ENCODE data around the gene GAGE12J.
"Not testable (repeated sequence)": the region's sequence is repeated elsewhere in the genome, so short reads cannot be mapped to it uniquely, and the experiment has no call there.

The GAGE12J gene

DNA sequence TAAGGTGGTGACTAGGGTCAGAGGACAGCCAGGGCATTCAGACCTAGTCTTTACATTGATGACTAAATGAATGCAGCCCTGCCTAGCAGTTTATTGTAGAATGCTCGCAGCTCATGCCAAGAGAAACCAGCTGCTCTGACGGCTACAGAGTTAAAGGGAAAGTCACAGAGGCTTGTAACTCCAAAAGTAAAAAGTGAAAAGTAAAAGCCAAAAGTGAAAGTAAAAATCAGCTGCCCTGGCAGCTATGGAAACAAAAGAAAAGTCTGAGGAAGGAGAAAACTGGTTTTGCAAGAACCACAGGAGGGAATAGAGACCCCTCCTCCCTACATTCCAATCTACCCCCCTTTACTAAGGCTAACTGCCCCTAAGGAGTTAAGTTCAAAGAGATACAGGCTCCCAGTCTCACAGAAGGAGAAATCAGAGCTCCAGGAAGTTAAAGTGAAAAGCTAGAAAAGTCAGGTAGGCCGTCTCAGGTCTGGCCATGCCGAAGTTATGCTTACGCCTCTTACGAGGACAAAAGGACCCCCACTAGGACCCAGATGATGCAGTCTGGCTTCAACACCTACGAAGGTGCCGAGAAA, 12.3 kb upstream of the GAGE12J start:
- DNase-seq (ENCODE audit: low read depth in 4 of 4, low spot score in 1 of 4) = no peak

DNA sequence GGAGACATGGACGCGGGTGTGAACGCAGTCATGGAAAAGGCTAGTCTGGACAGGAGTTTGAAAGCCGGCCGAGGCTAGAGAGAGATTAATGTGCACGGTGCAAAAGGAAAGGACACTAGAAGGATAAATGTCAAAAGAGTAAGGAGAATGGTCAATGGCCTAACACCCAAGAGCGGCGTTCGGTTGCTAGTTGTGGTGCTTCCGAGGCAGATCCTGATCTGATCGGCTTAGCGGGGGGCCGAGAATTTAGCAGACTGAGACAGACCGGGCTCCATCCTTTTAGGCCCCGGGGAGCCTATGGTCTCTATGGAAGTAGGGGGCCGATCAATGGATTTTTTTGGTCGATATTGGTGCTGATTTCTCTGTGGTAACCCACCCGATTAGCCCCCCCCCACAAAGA, 11.5 kb upstream of the GAGE12J start:
- no peak for DNase-seq (ENCODE audit: low read depth in 4 of 4, low spot score in 1 of 4)

DNA sequence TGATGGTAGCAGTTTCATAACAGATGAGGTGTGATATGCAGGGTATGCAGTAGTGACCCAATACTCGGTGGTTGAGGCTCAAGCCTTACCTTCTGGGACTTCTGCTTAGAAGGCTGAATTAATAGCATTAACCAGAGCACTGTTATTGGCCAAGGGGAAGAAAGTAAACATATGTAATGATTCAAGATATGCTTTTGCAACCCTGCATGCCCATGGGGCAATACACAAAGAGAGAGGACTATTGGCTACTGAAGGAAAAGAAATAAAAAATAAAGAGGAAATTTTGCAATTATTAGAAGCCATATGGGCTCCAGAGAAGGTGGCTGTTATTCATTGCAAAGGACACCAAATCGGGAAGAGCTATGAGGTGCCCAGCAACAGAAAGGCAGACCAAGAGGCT, 9.7 kb upstream of the GAGE12J start:
- DNase-seq (ENCODE audit: low read depth in 4 of 4, low spot score in 1 of 4) = no peak

DNA sequence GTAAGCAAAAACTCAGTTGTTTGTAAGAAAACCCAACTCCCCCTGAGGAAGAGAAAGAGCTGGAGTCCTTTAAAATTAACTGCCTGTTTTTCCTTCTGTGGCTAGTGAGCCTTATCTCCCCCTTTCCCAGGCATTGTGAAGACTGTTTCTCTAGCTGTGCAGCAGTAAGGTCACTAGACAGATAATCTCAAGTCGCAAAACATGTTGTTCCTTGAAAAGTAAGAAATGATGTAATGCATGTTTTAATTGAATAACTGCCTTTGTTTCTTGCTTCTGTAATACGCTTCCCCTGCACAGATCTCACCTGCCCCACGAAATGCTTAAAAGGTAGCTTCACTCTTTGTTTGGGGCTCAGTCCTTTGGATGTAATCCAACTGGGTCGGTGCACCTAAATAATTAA, 5.8 kb upstream of the GAGE12J start:
- no peak for DNase-seq (ENCODE audit: low read depth in 4 of 4, low spot score in 1 of 4)

DNA sequence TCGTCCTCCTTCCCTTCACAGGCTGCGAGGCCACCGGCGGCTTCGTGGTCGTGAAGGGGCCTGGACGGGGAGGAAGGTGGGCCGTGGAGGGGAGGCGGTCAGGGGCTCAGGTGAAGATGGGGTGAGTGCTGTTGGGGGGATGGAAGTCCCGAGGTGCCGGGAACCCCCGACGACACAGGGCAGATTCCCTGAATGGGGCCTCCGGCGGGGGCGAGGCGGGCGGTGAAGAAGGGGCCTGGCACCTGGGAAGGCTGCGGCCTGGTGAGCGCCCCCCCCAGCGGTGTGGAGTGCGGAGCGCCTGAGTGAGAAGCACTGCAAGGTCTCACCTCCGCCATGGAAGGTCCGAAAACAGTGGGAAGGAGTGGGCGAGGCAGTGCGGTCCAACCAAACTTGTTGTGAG, 429 bp downstream of the GAGE12J start:
- not testable (repeated sequence) for DNase-seq (ENCODE audit: low read depth in 4 of 4, low spot score in 1 of 4)

DNA sequence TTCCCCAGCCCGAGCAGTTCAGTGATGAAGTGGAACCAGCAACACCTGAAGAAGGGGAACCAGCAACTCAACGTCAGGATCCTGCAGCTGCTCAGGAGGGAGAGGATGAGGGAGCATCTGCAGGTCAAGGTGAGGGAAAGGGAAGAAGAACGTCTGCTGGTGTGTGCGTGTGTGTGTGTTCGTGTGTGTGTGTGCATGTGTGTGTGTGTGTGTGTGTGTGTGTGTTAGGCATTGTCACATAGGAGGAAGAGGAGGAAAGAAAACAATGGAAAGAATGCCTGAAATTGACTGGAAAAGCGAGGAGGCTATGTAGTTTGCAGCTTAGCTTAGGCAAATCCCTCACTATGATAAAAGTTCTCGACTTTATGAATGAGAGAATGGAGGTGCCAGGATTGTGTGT, 1.9 kb downstream of the GAGE12J start:
- not testable (repeated sequence) for DNase-seq (ENCODE audit: low read depth in 4 of 4, low spot score in 1 of 4)

DNA sequence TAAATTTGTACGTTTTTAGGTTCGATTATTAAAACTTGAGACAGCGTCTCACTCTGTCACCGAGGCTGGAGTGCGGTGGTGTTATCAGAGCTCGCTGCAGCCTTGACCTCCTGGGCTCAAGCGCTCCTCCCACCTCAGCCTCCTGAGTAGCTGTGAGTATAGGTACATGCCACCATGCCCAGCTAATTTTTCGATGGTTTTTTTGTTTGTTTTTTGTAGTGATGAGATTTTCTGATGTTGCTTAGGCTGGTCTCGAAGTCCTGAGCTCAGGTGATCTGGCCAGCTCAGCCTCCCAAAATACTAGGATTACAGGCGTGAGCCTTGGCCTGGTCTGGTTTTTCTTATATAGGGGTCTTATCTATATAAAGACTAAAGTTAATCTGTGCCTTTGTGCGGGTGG, 8.6 kb downstream of the GAGE12J start:
- not testable (repeated sequence) for DNase-seq (ENCODE audit: low read depth in 4 of 4, low spot score in 1 of 4)

DNA sequence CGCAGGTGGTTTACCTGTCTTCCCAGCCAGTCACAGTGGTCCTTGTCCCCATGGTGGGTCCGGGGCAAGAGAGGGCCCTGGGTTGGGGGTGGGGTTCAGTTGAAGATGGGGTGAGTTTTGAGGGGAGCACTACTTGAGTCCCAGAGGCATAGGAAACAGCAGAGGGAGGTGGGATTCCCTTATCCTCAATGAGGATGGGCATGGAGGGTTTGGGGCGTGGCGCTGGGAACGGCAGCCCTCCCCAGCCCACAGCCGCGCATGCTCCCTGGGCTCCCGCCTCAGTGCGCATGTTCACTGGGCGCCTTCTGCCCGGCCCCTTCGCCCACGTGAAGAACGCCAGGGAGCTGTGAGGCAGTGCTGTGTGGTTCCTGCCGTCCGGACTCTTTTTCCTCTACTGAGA, 9.4 kb downstream of the GAGE12J start, which contains the start of gene GAGE13:
Gene GAGE13 (plus strand): TSS at position 301 of the 400 bp plus-strand sequence. CDS start 1,156 bp downstream, outside the sequence.
- not testable (repeated sequence) for DNase-seq (ENCODE audit: low read depth in 4 of 4, low spot score in 1 of 4)

DNA sequence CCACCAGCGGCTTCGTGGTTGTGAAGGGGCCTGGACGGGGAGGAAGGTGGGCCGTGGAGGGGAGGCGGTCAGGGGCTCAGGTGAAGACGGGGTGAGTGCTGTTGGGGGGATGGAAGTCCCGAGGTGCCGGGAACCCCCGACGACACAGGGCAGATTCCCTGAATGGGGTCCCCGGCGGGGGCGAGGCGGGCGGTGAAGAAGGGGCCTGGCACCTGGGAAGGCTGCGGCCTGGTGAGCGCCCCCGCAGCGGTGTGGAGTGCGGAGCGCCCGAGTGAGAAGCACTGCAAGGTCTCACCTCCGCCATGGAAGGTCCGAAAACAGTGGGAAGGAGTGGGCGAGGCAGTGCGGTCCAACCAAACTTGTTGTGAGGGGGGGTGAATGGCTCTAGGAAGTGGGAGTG, 10.0 kb downstream of the GAGE12J start:
- not testable (repeated sequence) for DNase-seq (ENCODE audit: low read depth in 4 of 4, low spot score in 1 of 4)

DNA sequence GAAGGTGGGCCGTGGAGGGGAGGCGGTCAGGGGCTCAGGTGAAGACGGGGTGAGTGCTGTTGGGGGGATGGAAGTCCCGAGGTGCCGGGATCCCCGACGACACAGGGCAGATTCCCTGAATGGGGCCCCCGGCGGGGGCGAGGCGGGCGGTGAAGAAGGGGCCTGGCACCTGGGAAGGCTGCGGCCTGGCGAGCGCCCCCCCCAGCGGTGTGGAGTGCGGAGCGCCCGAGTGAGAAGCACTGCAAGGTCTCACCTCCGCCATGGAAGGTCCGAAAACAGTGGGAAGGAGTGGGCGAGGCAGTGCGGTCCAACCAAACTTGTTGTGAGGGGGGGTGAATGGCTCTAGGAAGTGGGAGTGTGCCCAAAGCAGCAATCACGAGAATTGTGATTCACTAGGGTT, 19.6 kb downstream of the GAGE12J start:
- not testable (repeated sequence) for DNase-seq (ENCODE audit: low read depth in 4 of 4, low spot score in 1 of 4)

DNA sequence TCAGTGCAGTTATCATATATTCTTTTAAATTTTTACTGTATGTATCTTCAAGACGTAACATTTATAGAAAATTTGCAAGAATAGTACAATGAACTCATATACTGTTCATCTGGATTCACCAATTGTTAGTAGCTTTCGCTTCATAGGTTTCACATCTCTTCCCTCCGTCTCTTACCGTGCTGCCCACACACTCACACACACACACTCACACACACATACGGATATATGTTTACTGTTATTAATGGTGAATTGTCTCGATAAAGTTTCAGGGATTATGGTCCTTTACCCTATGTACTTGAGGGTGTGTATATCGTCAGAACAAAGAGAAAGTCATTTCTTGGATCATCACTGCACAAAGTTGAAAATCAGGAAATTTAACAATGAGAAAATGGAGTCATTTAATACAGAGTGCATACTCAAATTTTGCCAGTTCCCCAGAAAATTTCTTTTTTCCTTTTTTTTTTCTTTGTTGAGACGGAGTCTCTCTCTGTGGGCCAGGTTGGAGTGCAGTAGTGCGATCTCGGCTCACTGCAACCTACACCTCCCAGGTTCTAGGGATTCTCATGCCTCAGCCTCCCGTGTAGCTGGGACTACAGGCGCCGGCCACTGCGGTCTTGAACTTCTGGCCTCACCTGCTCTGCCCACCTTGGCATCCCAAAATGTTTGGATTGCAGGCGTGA, 22.8 kb downstream of the GAGE12J start:
- DNase-seq (ENCODE audit: low read depth in 4 of 4, low spot score in 1 of 4) = not testable (repeated sequence)

DNA sequence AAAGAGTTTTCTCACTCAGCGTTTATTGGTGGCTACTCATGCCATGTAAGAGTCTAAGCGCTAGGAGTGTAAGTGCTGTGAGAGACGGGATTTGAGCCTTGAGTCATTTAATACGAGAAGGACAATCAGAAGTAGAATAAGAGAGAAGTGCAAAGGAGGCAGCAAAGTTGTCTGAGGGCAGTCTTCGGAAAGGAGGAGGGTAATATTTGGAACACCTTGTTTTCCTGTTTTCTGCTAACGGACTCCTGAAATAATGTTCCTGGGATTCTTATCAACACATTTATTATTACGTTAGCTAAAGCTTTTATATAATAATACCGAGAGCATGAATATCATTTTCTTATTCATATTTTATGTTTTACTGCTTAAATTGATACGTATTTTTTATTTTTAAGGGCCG, 23.6 kb downstream of the GAGE12J start:
- DNase-seq (ENCODE audit: low read depth in 4 of 4, low spot score in 1 of 4) = not testable (repeated sequence)

DNA sequence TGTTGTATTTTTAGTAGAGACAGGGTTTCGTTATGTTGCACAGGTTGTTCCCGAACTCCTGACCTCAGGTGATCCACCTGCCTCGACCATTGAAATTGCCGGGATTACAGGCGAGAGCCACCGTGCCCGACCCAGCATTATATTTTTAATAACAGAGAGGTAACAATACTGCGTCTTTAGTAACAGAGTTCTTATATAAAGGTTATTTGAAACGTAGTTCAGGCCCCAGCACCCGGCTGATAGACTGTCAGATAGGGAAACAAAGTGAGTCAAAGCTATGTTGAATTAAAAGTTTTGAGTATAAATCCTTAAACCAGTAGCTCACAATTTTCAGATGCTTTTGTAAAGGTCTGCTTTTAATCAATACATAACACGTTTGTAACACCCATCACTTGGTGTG, 24.3 kb downstream of the GAGE12J start:
- DNase-seq (ENCODE audit: low read depth in 4 of 4, low spot score in 1 of 4) = not testable (repeated sequence)

Measured in stimulated activated CD4-positive, alpha-beta T cell treated with anti-CD3 and anti-CD28 coated beads, Interleukin-1b, Interleukin-23, amount 100 ng/mL, for 24 hours (primary cell).